Right renal pelvis (tissue), 4 donors: ENCODE data around the gene C11orf52. TPM values are rescaled to one million over a fixed set of nuclear protein-coding genes. Genes with fewer than 3 reads are reported as not detected.
"Not testable (repeated sequence)": the region's sequence is repeated elsewhere in the genome, so short reads cannot be mapped to it uniquely, and the experiment has no call there.

Experiments
- DNase-seq, 4 donors: peaks; one replicate each; pipeline ENCODE4 v3.0.0-alpha.2; 2013; ENCODE audit warnings: low read depth in 4 of 4, low spot score in 3 of 4, missing footprints in 1 of 4
- polyA plus RNA-seq, 4 donors: library from polyadenylated mRNA; unstranded; fragments of 120-200 nt; gene quantifications; one replicate each; pipeline ENCODE4 v1.2.1, GENCODE V29; 2013; ENCODE audit not compliant: insufficient read length in 4 of 4

The C11orf52 gene, protein sequence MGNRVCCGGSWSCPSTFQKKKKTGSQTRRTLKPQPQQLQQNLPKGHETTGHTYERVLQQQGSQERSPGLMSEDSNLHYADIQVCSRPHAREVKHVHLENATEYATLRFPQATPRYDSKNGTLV
- 10 to 100 TPM; 11.0 to 12.8 (median 12.0) TPM for polyA plus RNA-seq

DNA sequence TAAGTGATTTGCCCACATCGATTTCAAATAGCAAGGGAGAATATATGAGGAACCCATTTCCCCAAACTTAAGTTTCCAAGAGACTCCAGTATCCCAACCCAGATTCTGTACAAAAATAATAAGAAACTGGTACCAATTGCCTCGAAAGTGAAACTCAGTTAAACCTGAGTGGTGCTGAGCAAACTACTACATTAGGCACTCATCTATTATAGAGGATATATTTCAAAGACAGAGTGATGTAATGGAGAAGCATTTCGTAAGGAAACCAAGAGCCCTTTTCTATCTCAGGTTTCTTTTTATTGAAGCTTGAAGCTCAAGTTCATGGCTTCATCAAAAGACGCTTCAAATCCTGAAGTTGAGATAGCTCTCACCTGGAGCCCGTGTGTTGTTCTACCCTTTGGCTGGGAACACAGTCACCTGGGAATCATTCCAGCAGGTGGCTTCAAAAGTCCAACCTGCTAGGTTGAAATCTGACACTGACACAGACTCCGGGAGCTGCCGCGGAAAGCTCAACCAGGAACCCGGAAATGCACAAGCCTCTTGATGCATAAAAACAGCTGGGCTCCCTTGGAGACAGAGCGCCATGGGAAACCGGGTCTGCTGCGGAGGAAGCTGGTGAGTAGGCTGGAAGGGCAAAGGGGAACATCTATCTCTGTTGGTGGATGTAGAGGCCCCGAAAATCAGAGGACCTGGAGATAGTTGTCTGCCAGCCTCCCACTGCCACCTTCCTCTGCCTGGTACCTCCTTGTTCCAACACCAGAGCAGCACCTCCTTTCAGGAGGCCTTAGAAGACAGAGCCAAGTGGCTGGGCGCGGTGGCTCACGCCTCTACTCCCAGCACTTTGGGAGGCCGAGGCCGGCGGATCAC lies at the start of gene C11orf52:
TSS of gene C11orf52 (plus strand) at position 524 of the 867 bp plus-strand sequence. CDS start at position 584, 60 bp downstream.
- peak; percentile 57 to 86 (median 82) for DNase-seq

DNA sequence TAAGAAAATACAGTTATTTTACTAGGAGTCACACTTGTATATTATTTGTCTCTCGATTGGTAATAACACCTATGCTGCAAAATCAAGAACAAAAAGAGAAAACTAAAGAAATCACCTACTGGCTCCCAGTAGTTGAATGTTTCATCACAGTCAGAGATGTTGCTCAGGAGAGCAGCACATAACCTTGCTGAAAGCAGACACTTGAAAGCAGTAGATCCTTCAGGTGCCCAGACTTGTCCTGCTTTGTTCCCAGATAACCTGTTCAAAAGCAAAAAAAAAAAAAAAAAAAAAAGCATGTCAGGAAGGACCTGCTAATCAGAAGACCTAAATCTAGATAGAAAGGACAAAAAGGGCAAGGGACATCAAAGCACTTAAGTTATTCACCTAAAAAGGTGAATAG lies 48.6 kb upstream of the C11orf52 start:
- DNase-seq = no peak

DNA sequence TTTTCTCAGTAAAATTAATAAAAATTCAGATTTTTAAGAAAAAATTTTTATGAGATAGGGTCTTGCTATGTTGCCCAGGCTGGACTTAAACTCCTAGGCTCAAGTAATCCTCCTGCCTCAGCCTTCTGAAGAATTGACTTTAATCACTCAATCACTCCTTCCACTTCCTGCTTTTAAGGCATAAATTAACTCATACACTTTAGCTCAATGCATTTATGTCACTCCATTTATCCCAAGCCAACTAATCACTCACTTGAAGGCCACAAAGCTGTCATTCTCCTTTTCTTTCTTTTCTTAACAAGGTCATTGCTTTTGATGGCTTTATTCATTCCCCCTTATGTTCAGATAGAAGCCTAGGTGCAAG lies 48.2 kb upstream of the C11orf52 start:
- DNase-seq = no peak

DNA sequence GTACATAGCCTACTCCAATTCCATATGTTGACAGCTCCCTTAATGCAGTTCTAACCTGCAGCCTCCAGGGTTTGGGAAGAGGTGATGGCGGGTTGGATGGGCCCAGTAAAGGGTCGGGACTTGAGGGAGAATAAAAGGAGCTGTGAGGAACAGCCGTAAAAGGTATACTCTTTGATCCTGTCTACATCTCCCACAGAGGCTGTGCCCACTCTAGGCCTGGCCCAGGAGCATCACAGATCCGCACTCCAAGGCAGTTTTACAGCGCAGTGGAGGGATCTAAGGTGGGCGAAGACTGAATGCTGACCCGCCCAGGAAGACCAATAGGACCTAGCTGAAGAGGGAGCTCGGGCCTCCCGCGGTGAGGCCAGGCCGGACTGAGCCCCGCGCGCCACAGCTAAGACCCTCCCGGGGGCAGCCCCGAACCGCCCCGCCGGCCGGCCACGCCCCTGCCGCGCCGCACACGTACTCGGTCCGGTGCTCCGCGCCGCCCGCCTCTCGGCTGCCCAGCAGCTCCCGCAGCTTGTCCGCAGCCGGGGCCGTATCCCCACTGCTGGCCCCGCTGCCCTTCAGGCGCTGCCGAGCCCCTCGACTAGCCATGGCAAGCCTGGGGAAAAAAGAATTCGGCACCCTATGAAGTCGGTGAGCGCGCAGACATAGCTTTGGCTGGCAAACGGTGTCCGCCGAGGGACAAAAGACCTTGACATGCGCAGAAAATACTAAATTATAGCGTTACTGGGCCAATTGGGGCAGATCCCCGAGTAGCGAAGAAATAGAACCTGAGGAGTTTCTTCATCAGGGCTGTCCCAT lies 47.6 kb upstream of the C11orf52 start, which contains the start of gene ALG9:
TSS of gene ALG9 (minus strand) at position 696 of the 807 bp plus-strand sequence. CDS start at position 597, 99 bp downstream.
- peak; percentile 65 to 88 (median 71) for DNase-seq

DNA sequence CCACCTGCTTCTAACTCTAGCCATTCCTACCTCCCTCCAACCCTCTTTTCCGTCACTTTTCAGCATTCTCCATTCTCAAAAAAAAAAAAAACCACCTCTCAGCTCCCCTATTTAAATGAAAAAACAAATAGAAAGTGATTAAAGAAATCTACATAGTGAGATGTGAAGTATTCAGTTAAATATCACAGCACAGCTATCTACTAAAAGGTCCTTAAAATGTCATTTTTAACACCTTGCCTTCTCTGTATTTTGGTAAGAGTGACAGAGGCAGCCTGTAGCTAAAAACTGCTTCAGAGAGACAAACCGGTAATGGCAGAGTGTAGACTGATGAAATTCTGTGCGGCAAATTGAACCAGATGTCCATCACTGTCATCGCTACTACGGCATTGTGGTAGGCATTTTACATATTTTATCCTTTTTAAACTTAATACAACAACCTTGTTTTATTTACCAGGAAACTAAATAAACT lies 47.0 kb upstream of the C11orf52 start:
- no peak for DNase-seq

DNA sequence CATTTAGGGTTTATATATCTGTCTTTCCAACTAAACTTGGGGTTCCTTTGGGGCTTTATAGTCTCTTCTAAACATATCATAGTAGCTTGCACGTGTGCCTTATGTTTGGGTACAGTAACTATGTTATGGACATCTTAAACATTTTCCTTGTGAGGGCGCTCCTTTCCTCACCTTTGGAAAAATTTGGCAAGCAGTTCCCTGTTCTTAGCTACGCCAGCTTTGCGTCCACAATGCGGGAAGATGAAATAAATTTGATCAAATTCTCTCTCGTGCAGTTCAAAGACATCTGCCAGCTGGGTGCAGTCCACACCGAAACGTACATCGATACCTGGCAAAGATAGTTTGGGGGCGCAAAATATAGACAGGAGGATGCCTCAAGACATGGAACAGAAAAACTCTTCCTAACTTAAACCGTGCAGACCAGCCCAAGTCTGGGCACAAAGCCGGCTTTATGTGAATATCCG lies 40.3 kb upstream of the C11orf52 start:
- no peak for DNase-seq

DNA sequence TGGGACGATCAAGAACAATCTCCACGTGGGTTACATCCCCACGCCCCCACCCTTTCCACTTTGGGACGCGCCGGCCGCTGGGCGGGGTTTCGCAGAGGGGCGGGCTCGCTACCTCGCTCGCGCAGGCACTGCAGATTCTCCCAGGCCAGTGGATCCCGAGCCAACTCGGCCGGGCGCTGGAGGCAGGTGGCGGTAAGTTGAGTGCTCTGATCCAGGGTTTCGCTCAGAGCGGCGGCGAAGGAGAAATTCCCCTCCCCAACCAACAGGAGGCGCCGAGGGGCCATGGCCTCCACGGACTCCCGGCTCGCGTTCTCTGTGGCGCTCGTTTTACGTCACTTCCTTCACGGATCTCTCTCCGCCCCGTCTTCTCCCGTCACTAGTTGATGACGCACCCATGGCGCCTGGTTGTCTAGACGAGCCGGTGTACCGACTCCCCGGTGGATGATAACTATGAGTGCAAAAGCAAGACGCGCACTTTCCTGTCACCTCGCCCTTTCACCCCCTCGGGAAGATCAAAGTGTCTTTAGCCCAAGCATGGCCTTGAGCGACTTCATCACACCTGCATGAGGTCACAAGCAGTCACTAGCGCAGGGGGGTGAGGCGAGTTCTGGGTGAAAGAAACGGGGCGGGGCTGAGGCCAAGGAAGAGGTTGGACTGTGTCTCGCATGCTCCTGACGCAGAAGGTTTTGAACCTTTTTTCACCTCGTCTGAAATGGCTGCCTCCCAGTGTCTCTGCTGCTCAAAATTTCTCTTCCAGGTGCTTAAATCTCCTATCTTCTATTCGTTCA lies 39.7 kb upstream of the C11orf52 start, which contains the start of the genes CFAP68 and FDXACB1:
TSS of gene CFAP68 (plus strand) at position 693 of the 788 bp plus-strand sequence. CDS start at position 713, 20 bp downstream.
TSS of gene FDXACB1 (minus strand) at position 317 of the 788 bp plus-strand sequence. CDS start at position 284, 33 bp downstream.
- peak; percentile 97 to 98 (median 97) for DNase-seq

DNA sequence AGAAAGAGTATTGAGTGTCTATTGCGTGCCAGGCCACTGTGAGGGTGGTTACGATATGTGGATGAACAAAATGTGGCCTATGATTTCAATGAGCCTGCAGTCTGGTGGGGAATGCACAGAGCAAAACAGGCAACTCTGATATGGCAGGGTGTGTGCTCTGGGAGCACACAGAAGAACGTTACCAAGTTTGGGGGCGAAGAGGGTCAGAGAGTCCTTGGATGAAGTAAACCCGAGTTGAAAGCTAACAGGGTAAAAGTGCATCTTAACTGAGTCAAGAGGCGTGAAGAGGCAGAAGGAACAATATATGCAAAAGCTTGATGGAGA lies 39.1 kb upstream of the C11orf52 start:
- no peak for DNase-seq

DNA sequence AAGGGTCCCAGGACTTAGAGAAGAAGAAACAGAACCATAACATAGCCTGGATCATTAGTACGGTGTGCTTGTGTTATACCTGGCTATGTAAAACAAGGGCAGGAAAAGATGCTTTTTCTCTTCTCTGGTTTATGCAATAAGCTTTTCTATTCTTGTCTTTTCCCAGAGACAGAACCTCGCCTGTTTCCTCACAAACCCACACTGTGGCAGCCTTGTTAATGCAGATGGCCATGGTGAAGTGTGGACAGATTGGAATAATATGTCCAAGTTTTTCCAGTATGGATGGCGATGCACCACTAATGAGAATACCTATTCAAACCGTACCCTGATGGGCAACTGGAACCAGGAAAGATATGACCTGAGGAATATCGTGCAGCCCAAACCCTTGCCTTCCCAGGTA lies 36.5 kb upstream of the C11orf52 start:
- DNase-seq = no peak

DNA sequence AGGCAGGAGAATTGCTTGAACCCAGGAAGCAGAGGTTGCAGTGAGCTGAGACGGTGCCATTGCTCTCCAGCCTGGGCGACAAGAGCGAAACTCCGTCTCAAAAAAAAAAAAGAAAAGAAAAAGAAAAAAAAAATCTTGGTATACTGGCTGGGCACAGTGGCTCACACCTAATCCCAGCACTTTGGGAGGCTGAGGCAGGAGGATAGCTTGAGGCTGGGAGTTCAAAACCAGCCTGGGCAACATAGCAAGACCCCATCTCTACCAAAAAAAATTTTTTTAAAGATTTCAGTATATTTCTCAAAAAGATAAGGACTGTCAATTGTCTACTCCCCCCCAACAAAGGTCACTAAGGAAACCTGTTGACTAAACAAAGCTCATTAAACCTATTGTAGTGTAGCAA lies 33.7 kb upstream of the C11orf52 start:
- DNase-seq = not testable (repeated sequence)

DNA sequence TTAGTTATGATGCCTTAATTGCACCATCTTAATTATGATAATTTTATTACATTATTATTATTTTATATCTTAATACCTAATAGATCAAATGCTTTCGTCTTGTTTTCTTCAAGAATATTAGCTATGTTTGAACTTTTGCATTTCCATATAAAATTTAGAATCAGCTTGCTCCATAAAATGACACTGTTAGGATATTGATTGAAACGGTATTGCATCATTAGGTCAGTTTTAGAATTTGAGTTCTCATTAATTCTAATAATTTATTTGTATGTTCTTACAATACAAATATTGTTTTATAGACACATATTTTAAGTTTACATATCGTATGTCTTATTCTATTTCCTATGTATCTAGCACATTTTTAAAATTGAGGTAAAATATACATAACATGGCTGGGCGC lies 32.7 kb upstream of the C11orf52 start:
- DNase-seq = no peak

DNA sequence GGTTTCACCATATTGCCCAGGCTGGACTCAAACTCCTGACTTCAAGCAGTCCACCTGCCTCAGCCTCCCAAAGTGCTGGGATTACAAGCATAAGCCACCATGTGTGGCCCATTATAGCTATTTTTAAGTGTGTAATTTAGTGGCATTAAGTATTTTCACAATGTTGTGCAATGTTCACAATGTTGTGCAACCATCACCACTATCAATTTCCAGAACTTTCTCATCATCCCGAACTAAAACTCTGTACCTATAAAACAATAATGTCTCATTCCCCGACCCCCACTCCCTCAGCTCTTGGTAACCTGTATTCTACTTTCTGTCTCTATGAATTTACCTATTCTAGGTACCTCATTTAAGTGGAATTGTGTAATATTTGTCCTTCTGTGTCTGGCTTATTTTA lies 31.9 kb upstream of the C11orf52 start:
- DNase-seq = no peak

DNA sequence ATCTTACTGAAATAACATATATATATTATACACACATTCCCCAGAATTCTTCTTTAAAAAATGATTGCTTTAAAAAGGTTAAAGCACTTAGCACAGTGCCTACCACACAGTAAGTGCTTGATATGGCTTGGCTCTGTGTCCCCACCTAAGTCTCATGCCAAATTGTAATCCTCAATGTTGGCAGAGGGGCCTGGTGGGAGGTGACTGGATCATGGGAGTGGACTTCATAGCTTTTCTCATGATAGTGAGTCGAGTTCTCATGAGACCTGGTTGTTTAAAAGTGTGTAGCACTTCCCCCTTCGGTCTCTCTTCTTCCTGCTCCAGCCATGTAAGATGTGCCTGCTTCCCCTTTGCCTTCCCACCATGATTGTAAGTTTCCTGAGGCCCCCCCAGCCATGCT lies 13.3 kb upstream of the C11orf52 start:
- DNase-seq = no peak

DNA sequence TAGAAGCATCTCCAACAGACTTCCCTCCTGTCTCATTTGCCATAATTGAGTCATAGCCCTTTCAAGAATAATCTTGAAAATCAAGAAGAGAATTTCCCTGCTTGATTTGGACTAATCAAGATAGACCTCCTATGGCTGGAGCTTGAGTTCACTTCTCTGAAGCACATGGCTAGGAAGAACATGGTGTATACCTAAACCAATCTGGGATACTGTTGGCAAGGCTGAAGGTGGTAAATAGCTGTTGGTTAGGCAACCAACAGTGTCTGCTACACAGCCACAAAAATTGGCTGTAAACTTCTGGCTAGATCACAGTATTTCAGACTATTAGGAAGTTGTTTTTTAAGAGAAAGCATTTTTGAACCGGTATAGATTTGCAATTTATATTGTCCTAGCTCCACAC lies 12.0 kb upstream of the C11orf52 start:
- DNase-seq = no peak

DNA sequence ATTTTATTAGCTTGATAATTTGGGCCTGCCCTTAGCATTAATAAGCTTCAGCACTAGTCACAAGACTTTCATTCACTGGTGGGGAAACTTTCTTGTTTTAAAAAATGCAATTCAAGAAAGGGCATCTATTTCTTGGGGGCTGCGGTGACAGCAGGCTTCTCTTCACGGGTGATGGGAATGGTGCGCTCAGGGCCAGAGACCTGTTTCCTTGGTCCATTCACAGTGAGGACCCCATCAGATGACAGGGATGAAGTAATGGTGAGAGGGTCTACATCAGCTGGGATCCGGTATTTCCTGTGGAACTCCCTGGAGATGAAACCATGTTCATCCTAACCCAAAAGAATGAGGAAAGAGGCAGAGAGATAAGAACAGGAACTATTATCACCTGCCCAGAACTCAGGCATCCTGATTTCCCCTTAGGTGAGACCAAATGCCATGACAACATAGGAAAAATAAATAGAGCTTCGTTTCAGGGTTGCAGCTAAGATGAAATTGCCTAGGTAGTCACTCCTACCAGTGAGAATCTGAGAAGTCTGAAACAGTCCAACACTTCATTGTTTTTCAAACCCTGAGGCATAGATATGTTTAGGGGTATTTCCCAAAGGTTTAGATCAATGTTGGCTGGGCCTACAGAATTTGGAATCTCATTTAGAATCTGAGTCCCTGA lies 9.9 kb upstream of the C11orf52 start:
- DNase-seq = no peak

DNA sequence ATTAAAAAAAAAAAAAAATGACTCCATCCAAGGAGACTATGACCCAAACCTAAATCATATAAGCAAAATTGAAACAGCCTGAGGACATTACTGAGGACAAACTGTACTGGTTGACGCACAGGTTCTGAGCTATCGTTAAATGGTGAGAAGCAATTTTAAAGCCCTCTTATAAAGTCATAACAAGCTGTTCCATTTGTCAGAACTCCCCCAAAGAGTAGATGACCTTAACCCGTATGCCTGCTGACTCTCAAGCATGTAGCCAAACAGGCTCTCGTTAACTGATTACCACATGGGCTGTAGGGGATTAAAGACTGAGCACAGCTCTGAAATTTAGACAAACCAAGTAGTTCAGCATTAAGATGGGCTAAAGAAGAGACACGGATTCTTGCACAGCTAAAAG lies 9.3 kb upstream of the C11orf52 start:
- no peak for DNase-seq

DNA sequence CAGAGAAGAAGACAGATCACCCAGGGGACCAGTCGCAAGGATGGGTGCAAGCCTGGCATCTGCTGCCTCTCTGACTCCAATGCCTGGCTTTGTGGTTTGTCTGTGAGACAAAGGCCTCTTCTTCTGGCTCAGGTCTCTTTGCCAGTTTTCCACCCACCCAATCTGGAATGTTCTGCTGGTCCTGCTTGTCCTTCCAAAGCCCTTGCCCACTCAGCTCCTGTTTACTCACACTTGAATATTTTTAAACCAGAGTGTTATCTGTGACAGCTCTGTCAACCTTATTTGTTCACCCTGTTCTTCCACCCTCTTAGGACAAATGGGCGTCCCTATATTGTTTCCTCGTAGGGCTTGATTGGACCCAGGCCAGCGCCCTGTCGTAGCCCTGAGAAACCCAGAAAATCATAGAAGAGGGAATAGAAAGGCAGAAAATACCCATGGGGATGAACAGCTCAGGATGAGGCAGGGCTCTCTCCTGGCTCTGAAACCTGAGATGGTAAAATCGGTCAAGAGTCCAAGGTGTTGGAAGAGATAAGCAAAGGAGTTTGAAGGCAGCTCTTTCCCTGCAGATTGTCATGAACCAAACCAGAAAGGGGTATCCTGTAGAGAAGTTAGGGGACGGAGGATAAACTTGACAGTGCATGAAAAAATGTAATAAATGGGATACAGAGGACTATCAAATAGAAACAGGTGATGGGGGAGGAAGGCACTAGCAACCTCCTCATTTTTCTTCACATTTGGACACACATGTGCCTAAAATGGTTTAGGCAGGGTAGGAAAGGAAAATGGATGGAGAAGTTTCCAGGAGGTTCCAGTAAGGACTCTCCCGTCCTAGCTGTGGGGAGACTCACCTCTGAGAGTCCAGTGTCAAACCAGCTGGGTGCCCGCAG lies 7.8 kb upstream of the C11orf52 start:
- DNase-seq = no peak

DNA sequence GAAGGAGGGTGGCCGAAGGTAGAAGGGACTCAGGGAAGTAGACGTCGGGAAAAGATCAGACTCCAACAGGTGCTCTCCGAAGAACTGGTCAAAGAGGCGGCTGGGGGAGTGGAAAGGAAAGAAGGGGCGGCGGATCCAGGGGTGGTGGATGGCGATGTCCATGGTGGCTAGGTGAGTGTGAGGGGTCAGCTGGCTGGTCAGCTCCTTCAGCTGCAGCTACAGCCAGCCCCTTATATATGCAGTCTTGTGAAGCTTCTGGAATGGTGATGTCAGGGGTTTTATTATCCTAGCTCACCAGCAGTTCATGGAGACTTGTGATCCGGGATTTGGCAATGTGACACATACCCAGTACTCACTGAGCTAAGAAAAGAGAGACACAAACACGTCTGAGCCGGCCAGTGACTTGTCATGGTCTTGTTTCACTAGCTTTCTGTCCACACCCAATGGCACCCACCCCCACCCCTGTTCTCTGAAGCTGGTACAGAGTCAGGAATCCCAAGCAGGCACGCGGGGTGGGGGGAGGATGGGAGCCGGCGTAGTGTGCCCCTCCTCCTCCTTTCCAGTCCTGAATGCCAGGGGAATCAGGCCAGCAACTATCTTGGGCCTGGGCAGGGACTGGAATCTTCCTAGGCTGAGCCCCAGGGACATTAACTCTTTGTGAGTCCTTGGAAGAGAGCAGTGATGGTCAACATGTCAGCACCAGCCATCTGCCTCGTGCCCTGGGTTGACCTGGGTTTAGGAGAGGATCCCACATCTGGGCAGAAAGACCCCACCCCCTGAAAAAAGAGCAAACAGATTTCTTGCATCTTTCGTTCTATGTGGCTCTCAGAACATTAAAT lies 6.9 kb upstream of the C11orf52 start, which contains the start of gene CRYAB:
TSS of gene CRYAB (minus strand) at position 208 of the 839 bp plus-strand sequence. CDS start at position 162, 46 bp downstream.
- peak in 1 of 4 donors; percentile 60 for DNase-seq
